ENCODE measurements around the gene CASK. TPM values are rescaled to one million over a fixed set of nuclear protein-coding genes. Genes with fewer than 3 reads are reported as not detected.

CASK gene
- total RNA-seq, 1 experiment from 2014 or later, result 29.4 TPM

DNA sequence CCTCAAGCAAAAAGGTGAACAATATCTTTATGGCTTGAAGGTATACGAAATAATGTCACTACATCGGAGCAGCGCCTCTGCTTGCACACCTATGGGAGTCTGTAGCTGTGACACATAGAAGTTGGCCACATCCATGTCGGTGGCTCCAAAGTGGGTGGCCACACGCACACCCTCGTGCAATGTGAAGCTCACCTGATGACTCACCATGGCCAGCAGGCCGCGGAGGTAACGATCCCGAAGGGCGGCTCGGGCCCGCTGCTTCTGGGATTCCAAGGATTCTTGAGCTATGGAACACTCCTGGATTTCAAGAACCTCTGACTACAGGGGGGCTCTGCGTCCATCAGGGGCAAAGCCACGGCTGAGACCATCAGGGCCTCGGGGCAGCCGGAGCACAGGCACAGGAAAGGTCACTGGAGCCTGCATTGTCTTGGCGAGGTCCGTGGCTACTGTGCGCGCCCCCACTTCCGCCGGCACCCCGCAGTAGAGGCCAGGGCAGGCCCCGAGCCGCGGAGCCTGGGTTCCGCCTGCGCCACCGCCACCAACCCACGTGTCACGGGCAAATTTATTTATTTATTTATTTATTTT is 451.0 kb downstream of the CASK start:
- BruUV-seq (replicated peaks), result no TSS peak
- H3K79me2 ChIP-seq (ENCODE audit: low read depth), result no peaks in the 10 kb centered on the region
- no peaks in the 10 kb centered on the region for H4K20me1 ChIP-seq (ENCODE audit: insufficient read depth)
- H2AFZ ChIP-seq, result no peak overlapping the region
- H3K4me1 ChIP-seq (replicated peaks; ENCODE audit: insufficient read depth), result peaks cover 7% of the 10 kb centered on the region; the same call in 1 of the 2 replicates
- no peaks in the 10 kb centered on the region for H3K9me3 ChIP-seq (ENCODE audit: insufficient read depth, low read depth)
- DNase-seq, result no peak
- ChIA-PET CTCF (no interaction called here), POLR2A (ENCODE audit: unreplicated experiment) (no interaction called here)
- H3F3A ChIP-seq (ENCODE audit: insufficient read depth, low read depth), result no peaks in the 10 kb centered on the region
- no peaks in the 10 kb centered on the region for H3K36me3 ChIP-seq (ENCODE audit: low read depth)
- H3K4me2 ChIP-seq, result no peak overlapping the region
- TF ChIP-seq EZH2 (IDR thresholded peaks at IDR 0.05; ENCODE audit: low read depth), result no peak
- TF ChIP-seq, protein P1, sequence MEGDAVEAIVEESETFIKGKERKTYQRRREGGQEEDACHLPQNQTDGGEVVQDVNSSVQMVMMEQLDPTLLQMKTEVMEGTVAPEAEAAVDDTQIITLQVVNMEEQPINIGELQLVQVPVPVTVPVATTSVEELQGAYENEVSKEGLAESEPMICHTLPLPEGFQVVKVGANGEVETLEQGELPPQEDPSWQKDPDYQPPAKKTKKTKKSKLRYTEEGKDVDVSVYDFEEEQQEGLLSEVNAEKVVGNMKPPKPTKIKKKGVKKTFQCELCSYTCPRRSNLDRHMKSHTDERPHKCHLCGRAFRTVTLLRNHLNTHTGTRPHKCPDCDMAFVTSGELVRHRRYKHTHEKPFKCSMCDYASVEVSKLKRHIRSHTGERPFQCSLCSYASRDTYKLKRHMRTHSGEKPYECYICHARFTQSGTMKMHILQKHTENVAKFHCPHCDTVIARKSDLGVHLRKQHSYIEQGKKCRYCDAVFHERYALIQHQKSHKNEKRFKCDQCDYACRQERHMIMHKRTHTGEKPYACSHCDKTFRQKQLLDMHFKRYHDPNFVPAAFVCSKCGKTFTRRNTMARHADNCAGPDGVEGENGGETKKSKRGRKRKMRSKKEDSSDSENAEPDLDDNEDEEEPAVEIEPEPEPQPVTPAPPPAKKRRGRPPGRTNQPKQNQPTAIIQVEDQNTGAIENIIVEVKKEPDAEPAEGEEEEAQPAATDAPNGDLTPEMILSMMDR (conservative IDR thresholded peaks at IDR 0.05), result no peak
- no peaks in the 10 kb centered on the region for H3K9me2 ChIP-seq (ENCODE audit: insufficient read depth)
- intact Hi-C loops (cut with micrococcal nuclease; ENCODE audit: unreplicated experiment), result no loop called here
- no peaks in the 10 kb centered on the region for H3K27me3 ChIP-seq (ENCODE audit: insufficient read depth, low read depth)
- no peak overlapping the region for H3K4me3 ChIP-seq
- H3K27ac ChIP-seq, result no peak overlapping the region

DNA sequence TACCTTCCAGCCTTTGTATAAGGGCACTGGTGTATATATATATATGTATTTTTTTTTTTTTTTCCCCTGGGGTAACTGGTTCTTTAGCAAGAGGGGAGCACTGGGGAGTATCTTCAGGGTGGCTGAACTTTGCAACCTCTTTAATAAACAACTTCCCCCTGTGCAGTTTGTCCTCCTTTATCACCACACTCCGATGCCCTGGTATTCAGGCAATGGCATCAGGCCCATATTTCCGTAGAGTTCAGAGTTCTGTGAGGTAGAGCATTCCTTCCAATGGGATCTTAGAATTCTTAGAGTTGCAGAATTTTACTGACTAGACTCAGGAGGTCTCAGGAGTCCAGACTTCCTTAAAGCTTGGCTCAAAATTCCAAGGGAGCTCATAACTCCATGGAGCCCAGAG is 451.6 kb downstream of the CASK start:
- ChIA-PET CTCF (no interaction called here), POLR2A (ENCODE audit: unreplicated experiment) (no interaction called here)
- Histone ChIP-seq H3K27ac (no peak overlapping the region), H4K20me1 (ENCODE audit: insufficient read depth) (no peaks in the 10 kb centered on the region), H3K4me2 (no peak overlapping the region), H2AFZ (no peak overlapping the region), H3K36me3 (ENCODE audit: low read depth) (no peaks in the 10 kb centered on the region), H3K4me3 (no peak overlapping the region), H3F3A (ENCODE audit: insufficient read depth, low read depth) (no peaks in the 10 kb centered on the region), H3K4me1 (replicated peaks; ENCODE audit: insufficient read depth) (peaks cover 7% of the 10 kb centered on the region; the same call in 1 of the 2 replicates), H3K9me3 (ENCODE audit: insufficient read depth, low read depth) (no peaks in the 10 kb centered on the region), H3K79me2 (ENCODE audit: low read depth) (no peaks in the 10 kb centered on the region), H3K27me3 (ENCODE audit: insufficient read depth, low read depth) (no peaks in the 10 kb centered on the region), H3K9me2 (ENCODE audit: insufficient read depth) (no peaks in the 10 kb centered on the region)
- no peak for TF ChIP-seq EZH2 (IDR thresholded peaks at IDR 0.05; ENCODE audit: low read depth)
- TF ChIP-seq, protein P1 (conservative IDR thresholded peaks at IDR 0.05), result no peak
- no peak for DNase-seq
- intact Hi-C loops (cut with micrococcal nuclease; ENCODE audit: unreplicated experiment), result no loop called here
- no TSS peak for BruUV-seq (replicated peaks)

DNA sequence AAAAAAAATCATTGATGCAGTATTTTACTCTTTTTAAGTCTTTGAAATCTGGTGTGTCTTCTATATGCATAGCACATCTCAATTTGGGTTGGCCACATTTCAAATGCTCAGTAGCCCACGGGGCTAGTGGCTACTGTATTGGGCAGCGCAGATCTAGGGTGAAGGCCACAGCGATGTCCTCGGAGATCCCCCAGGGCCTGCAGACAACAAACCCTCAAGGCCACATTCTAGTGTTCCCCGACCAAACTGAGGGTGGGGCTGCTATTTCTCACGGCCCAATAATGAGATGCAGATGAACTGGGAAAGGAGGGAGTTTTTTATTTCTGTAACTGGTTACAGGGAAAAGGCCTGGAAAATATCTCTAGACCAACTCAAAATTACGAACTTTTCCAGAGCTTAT is 452.6 kb downstream of the CASK start:
- TF ChIP-seq EZH2 (IDR thresholded peaks at IDR 0.05; ENCODE audit: low read depth), result no peak
- TF ChIP-seq, protein P1 (conservative IDR thresholded peaks at IDR 0.05), result no peak
- Histone ChIP-seq H3F3A (ENCODE audit: insufficient read depth, low read depth) (no peaks in the 10 kb centered on the region), H3K4me2 (no peak overlapping the region), H3K4me1 (replicated peaks; ENCODE audit: insufficient read depth) (peaks cover 7% of the 10 kb centered on the region; the same call in 1 of the 2 replicates), H3K9me3 (ENCODE audit: insufficient read depth, low read depth) (no peaks in the 10 kb centered on the region), H3K9me2 (ENCODE audit: insufficient read depth) (no peaks in the 10 kb centered on the region), H2AFZ (no peak overlapping the region), H3K36me3 (ENCODE audit: low read depth) (no peaks in the 10 kb centered on the region), H3K27ac (no peak overlapping the region), H4K20me1 (ENCODE audit: insufficient read depth) (no peaks in the 10 kb centered on the region), H3K27me3 (ENCODE audit: insufficient read depth, low read depth) (no peaks in the 10 kb centered on the region), H3K79me2 (ENCODE audit: low read depth) (no peaks in the 10 kb centered on the region), H3K4me3 (no peak overlapping the region)
- intact Hi-C loops (cut with micrococcal nuclease; ENCODE audit: unreplicated experiment), result no loop called here
- DNase-seq, result no peak
- POLR2A ChIA-PET (ENCODE audit: unreplicated experiment), result no interaction called here
- CTCF ChIA-PET, result no interaction called here
- no TSS peak for BruUV-seq (replicated peaks)

Measured in PC-9 (cell line).